HG02973 (cell line): ENCODE data around the gene RAB11FIP4.

Experiments
- ATAC-seq: cut with Tn5 transposase; IDR thresholded peaks from one replicate; pipeline ENCODE4 v1.9.1; 2021; ENCODE audit warnings: moderate library complexity; ENCODE audit not compliant: unreplicated experiment

The RAB11FIP4 gene

DNA sequence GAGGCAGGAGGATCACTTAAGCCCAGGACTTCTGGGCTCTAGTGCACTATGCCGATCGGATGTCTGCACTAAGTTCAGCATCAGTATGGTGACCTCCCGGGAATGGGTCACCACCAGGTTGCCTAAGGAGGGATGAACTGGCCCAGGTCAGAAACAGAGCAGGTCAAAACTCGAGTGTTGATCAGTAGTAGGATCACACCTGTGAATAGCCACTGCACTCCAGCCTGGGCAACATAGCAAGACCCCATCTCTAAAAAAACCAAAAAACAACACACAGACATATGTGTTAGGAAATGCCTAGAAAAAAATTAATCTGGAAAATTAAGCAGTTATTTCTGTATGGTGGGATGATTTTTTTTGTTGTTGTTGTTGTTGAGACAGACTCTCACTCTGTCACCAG is 127.0 kb downstream of the RAB11FIP4 start:
- no peak for ATAC-seq

DNA sequence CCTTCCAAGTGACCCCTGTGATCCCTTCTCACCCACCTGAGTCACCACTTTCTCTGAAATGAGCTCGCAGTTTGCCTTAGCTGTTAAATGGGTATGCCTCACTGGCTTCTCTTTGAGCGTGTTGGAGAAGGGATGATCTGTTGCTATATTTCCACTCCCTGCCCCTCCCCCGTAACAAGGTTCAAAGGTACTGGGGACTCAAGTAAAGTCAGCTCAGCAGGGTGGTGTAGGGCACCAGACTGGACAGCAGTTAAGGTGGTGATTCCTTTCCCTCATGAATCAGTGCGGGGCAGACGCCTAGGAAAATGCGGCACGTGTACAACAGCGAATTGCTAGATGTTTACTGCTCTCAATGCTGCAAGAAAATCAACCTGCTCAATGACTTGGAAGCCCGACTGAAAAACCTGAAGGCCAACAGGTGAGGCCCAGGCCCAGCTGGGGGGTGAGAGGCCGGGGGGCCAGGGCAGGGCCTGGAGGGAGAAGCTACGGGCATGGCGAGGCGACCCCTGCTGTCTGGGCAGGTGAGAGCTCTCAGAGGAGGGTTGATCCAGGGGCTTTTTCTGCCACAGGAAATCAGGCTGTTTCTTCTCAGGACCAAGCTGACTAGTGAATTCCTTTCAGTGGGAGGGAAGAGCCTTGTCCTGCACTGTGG is 130.3 kb downstream of the RAB11FIP4 start:
- no peak for ATAC-seq

DNA sequence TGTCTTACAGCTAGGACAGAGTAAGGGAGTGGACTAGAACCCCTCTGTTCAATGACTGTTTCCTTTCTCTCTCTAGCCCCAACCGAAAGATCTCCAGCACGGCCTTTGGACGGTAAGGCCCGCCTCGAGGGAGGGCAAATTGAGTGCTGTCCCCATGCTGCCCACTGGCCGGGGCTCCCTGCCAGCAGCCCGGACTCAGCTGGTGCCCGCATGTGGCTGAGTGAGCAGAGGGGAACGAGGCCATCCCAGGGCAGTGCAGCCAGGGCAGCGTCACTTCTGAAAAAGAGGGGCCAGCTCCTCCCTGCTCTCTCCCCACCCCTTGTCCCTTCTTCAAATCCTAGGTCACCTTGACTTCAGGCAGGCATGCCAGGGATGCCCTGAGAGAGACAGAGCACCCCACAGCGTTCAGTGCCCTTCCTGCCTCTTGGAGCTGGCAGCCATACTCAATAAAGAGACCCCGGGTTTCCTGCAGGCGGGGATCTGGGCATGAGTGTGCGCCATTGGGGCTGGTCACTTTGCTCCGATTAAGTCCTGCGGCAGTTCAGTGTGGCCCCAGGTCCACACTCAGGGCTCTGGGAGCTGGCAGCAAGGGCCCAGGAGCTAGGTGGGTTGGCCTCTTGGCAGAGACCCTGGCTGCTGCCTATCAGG is 130.9 kb downstream of the RAB11FIP4 start:
- ATAC-seq = no peak

DNA sequence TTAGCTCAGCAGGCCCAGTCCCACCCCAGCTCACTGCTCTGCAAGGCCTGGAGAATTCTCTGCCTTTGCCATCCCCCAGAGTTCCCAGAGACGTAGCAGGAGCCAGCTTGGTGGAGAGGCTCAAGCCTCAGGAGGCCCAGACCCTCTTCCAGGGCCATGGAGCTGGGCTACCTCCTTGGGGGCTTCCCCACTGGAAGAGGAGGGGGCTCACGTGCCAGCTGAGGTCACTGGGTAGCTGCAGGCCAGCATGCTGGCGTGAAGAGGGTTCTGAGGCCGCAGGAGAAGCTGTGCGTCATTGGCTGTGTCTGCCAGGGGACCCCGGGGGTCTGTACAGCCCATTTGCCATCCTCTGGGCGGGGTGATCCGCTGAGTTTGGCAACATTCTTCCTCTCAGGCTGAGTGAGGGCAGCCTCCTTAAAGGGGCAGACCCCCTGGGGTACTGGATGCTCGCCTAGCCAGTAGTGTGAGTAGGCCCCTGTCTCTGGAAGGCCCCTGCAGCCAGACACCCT is 131.6 kb downstream of the RAB11FIP4 start:
- ATAC-seq = no peak

DNA sequence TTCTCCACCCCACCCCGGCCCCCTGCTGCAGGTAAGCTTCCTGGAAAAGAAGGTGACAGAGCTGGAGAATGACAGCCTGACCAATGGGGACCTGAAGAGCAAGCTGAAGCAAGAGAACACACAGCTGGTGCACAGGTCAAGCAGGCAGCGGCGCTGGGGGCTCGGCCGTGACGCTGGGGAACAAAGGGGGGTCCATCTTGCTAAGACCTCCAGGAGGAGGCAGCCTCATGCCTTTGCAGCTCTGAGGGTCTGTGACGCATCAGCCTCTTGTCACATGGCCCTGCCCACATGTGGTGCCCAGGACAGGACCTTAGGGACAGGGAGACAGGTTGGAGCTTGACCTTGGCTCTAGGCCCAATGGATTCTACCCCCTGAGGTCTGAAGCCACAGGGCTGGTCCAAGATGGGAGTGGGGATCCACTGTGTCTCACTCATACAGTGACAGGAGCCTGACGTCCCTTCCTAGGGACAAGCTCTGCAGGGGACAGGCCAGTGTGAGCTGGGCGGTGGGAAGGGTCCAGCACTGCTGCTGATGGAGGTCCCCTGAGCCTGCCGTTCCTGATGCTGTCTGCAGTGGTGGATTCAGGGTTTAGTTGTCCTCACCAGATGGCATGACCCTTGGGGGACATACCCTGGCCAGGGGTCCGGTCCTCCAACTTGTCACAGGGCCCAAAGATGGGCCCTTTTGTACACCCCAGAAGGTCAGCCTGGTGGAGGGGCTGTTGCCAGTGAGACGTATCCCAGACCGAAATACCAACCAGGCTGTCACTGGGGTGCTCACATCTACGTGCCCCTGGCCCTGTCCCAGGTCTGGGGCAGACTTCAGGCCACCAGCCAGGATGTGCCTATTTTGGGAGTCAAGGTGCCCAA is 132.6 kb downstream of the RAB11FIP4 start:
- ATAC-seq = no peak

DNA sequence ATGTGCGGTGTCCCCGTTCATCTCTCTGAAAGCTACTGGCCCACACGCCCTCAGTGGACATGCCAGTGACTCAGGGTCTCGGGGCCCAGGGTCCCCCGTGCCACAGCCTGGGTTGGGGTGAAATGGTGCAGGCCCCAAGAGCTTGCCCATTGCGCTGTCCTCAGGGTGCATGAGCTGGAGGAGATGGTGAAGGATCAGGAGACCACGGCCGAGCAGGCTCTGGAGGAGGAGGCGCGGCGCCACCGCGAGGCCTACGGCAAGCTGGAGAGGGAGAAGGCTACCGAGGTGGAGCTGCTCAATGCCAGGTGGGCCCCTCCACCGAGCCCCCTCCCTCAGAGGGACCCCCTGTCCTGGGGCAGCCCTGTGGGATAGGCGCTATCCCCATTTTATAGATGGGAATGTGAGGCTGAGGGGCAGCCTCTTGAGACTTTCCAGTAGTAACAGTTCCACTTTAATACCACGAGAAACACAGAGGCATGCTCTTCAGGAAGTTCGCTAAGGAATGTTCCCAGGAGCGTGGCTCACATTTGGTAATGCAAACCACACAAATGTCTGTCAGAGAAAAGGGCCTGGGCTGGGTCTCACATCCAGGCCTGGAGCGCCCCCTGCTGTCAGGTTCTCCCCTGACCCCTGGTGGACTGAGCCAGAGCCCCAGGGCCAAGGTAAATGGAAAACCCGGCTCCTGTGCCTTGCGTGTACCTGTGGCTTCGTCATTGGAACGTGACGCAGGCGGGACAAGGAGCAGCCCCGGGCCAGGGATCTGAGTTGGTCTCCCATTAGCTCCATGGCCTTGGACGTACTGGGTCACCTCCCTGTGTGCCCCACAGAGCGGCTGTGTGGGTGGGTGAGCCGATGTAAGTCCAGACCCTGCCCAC is 133.7 kb downstream of the RAB11FIP4 start:
- no peak for ATAC-seq

DNA sequence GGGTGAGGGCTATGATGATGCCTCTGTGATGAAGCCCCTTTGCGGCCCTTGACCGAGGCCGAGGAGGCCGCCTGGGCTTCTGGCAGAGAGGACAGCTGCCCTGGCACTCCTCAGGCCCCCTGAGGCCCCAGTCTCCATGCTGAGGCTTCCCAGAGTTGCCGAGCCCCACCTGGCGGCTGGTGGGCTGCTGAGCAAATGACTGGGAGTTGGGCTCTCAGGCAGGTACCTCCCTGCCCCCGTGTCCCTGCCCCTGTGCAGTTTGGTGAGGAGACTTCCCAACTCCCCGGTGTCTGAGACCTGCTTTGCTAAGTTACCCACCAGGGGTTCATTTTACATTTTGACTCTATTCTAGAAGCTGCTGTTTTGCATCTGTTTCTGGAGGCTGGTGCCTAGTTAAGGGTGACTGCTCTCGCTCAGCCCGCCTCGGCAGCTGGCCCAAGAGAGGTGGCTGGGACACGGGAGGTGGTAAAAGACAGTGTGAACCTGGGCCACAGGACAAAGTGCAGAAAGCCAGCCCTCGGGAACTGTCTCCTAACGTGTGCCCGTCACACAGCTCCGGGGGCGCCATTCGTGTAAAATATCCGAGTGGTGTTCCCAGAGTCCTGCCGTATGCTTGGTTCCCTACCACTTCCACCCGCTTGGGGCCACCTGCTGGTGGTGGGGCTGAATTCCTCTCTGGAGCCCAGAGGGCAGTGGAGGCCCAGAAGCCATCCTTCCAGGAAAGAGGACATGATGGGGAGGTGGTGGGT is 134.5 kb downstream of the RAB11FIP4 start:
- ATAC-seq = no peak

DNA sequence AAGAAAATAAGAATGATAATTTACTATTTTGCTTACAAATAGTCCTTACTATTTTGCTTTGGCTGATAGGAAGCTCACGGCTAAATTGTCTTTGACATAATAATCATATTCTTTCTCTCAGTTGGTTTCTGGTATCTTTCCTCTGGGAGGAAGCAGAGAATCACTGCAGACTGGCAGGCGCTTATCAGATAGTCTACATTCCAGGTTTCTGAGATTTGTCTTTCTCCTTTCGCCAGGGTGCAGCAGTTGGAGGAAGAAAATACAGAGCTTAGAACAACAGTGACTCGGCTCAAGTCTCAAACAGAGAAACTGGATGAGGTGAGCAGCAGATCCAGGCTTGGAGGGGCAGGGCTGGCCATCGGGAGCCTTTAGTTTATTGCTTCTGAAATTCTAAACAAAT is 136.1 kb downstream of the RAB11FIP4 start:
- no peak for ATAC-seq

DNA sequence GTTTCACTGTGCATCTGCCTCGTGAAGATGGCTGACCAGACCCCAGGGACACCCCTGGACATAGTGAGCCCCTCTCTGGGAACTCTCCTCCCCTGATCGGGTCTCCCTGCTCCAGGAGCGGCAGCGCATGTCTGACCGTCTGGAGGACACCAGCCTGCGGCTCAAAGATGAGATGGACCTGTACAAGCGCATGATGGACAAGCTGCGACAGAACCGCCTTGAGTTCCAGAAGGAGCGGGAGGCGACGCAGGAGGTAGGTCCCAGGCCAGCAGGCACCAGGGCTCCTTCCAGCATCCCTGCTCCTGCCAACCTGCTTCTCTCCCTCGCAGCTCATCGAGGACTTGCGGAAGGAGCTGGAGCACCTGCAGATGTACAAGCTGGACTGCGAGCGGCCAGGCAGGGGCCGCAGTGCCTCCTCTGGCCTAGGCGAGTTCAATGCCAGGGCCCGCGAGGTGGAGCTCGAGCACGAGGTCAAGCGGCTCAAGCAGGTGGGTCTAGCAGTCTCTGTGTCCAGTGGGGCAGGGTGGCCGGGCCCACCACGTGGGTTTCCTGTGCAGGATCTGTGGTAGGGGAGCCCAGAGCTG is 136.9 kb downstream of the RAB11FIP4 start:
- no peak for ATAC-seq

DNA sequence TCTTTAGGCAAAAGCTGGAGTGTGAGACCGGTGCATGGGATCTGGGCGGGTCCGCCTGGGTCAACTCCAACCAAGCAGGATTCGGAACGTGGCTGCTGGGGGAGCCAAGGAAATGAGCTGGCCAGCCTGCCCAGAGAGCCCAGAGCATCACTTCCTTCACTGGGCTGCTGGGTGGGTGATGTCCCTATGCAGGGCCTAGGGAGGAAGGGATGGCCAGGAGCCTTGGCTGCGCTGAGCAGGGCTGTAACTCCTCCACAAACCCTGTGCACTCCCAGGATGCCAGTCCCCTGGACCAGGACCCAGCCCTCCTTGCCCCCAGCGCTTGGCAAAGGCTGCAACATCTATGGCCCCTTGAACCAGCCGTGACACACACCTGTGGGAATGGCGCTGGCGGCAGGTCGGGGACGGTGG is 138.4 kb downstream of the RAB11FIP4 start:
- no peak for ATAC-seq

DNA sequence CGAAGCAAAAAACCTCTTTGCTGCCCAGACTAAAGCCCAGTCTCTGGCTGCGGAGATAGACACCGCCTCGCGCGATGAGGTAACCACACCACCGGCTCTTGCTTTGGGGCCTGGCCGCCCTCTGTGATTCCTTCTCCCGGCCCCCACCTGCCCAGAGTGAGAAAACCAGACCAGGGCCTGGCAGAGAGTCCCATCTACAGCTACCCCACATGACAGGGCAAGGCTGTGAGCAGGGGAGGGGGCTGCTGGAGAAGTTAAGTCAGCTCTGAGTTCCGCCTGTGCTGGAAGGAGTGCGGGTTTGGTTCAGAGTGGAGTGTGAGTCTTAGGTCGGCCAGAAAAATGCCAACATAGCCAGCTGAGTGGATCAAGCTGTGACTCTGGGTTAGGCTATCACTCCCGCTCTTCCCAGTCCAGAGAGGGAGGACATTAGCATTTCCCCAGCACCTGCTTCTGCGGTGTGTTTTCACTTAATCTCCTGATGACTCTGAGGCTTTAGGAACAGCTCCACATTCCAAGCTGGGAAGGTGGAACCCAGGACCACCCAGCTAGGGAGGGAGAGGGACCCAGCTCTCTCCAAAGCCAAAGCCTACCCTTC is 139.0 kb downstream of the RAB11FIP4 start:
- no peak for ATAC-seq

DNA sequence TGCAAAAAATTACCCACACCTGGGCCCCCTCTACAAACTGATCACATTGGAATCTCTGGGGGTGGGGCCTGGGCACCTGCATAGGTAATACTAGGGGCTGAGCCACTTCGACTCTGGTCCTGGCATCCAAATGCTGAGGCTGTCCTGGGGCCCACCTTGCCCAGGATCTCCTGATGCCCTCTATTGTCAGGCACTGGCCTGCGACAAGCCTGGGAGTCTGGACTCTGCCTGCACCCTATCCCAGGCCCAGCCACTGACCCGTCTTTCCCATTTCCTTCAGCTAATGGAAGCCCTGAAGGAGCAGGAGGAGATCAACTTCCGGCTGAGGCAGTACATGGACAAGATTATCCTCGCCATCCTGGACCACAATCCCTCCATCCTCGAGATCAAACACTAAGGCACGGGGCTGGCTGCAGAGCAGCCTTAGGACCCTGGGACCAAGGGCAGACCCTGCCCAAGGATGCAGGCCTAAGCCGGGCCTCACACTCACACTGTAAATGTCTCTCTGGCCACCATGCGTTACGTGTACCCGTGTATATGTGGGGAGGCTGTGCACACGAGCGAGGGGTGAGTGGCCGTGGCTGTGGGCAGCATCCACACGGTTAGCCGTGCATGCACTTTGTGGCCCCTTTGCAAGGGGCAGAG is 140.0 kb downstream of the RAB11FIP4 start:
- ATAC-seq = no peak

DNA sequence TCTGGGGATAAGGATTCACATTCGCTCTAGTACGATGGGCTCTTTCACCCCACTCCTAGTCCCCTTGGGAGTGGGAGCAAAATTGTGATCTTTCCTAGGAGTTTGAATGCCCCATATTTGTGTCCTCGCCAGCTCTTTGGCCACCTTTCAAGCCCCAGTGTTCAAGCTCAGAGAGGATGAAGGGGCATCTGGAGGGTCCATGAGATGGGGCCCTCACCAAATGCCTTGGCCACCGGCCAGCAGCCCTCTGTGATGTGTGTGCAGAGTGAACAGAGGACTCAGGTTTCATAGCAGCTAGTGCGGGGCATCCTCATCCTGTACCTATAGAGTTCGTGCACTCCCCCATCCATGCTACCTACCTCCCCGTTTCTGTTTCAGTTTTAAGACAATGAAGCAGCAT is 140.6 kb downstream of the RAB11FIP4 start:
- ATAC-seq = no peak

DNA sequence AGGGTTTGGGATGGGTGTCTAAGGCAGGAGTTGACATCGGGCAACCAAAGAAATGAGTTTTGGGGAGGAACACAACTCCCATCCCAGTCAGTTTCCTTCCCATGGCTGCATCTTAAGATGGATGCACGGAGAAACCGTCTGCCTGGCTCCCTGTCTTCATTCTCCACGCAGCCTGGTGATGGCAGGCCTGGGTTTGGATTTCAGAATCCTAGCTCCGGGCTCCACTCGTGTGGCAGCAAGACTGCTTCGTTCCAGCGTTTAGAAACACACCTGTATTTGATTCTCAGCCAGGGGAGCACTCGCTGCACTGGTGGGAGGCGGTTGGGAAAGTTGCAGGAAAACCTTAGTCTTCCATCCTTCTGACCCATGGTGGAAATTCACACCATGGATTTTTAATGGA is 141.1 kb downstream of the RAB11FIP4 start:
- ATAC-seq = no peak

DNA sequence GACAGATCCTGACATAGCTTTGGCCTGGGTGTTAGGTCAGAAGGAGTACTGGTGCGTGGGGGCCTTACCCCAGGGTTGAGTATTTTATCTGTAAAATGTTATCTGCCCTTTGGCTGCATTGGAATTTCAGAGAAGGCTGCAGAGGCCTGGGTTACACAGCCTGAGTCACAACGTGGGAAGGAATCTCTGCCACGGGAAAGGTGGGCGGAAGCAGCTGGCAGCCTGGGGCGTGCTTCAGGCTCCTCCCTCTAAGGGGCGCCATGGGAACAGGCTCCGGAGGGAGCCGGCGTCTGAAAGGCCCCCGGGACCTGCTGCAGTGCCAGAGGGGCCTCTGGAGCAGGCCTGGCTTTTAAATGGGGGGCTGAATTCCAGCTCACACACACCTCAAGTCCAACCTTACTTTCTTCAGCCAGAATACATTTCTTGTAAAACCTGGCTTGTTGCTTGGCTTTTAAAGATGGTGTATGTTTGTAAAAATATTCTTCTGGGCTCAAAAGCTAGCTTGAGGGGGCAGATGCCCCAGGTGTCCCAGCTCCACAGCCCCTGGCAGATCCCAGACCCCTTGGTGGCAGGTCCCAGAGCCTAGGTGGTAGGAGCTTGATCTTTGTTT is 142.2 kb downstream of the RAB11FIP4 start:
- ATAC-seq = no peak

DNA sequence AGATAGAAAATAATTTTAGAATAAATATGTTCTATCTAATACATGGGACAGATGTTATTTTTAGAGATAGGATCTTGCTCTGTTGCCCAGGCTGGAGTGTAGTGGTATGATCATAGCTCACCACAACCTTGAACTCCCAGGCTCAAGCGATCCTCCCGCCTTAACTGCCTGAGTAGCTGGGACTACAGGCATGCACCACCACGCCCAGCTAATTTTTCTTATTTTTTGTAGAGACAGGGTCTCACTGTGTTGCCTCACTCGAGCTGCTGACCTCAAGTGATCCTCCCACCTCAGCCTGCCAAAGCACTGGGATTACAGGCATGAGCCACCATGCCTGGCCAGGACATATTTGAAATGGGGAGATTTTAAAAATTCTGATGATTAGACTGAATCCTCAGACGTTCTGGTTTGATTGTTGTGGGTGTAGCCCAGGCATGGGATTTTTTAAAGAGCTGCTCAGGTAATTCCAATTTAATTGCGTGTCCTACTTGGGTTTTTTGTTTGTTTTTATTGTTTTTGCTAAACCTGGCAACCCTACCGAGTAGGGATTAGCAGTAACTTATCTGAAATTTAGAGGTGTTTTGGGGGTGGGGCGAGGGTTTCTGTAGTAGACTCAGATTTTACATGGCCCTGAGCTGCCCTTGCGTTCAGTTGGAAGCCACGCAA is 142.9 kb downstream of the RAB11FIP4 start:
- no peak for ATAC-seq

DNA sequence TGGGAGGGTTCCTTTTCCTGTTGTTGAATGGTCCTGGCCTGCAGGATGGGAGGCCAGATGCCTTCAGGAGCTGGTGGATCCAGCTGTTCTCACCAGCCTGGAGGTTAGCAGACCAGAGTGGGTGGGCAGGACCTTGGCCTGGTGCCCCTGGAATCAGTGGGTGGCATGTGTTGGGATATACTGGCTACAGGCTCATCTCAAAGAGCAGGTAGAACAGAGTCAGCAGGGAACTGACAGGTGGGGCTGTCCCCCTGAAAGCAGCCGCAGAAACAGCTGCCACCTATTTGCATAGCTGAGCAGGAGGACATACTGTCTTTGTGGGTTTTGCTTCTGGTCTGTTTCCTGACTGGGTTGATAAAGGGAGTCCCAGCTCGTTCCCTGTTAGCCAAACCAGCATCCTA is 144.1 kb downstream of the RAB11FIP4 start:
- peak; percentile 72 for ATAC-seq

DNA sequence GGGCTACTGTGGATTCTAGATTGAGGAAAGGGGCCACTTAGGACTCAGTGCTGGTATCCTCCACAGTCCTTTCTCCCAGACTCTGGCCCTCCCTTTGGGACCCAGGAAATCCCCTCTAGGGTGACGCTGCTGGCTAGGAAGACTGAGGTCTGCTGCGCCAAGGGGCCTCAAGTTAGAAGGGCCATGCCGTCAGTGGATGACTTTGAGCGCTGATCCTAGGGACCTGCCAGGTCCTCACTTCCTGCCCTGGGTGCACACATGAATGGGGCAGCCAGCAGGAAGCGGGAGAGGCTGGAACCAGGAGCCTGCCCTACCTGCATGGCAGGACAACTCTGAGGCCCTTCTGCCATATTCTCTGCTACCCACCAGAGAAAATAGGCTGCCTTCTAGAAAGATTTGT is 145.0 kb downstream of the RAB11FIP4 start:
- ATAC-seq = no peak
